ENCODE results near the gene CCR5AS.
"Not testable (repeated sequence)": the region's sequence is repeated elsewhere in the genome, so short reads cannot be mapped to it uniquely, and the experiment has no call there.

The CCR5AS gene

GRCh38 chr3:46427916-46428833, 21.3 kb upstream of the CCR5AS start:
- no peak for DNase-seq

- not testable (repeated sequence) for DNase-seq
Observed at GRCh38 chr3:46427404-46427803, 20.5 kb upstream of the CCR5AS start.

- DNase-seq: not testable (repeated sequence)
Observed at GRCh38 chr3:46426476-46426875, 19.6 kb upstream of the CCR5AS start.

GRCh38 chr3:46423588-46423987, 16.7 kb upstream of the CCR5AS start:
- no peak for DNase-seq

- no peak for DNase-seq
Observed at GRCh38 chr3:46422617-46423016, 15.8 kb upstream of the CCR5AS start.

- no peak for DNase-seq
Observed at GRCh38 chr3:46420931-46421330, 14.1 kb upstream of the CCR5AS start.

- no peak for DNase-seq
Observed at GRCh38 chr3:46419816-46420215, 12.9 kb upstream of the CCR5AS start.

GRCh38 chr3:46417841-46418611, 11.2 kb upstream of the CCR5AS start:
- no peak for DNase-seq

GRCh38 chr3:46416811-46417510, 10.1 kb upstream of the CCR5AS start:
- DNase-seq: no peak

- no peak for DNase-seq
Observed at GRCh38 chr3:46416125-46416810, 9.4 kb upstream of the CCR5AS start.

- no peak for DNase-seq
Observed at GRCh38 chr3:46414739-46415138, 7.9 kb upstream of the CCR5AS start.

GRCh38 chr3:46413951-46414350, 7.1 kb upstream of the CCR5AS start:
- no peak for DNase-seq

GRCh38 chr3:46412786-46413298, 6.0 kb upstream of the CCR5AS start:
- no peak for DNase-seq

- no peak for DNase-seq
Observed at GRCh38 chr3:46411271-46411670, 4.4 kb upstream of the CCR5AS start.

GRCh38 chr3:46410669-46411068, 3.8 kb upstream of the CCR5AS start:
- no peak for DNase-seq

- no peak for DNase-seq
Observed at GRCh38 chr3:46409739-46410489, 3.0 kb upstream of the CCR5AS start.

- no peak for DNase-seq
Observed at GRCh38 chr3:46408853-46409252, 2.0 kb upstream of the CCR5AS start.

GRCh38 chr3:46407970-46408369, 1.1 kb upstream of the CCR5AS start:
- DNase-seq: no peak

- peak; percentile 80 for DNase-seq
Observed at GRCh38 chr3:46406443-46406787, 451 bp downstream of the CCR5AS start.

- peak; percentile 50 for DNase-seq
Observed at GRCh38 chr3:46405301-46406019, 1.4 kb downstream of the CCR5AS start.

GRCh38 chr3:46402902-46403301, 4.0 kb downstream of the CCR5AS start:
- DNase-seq: not testable (repeated sequence)
